Inferior parietal cortex (tissue), 1 donor: Measurements from ENCODE around the gene THAP11.
"Not testable (repeated sequence)": the region's sequence is repeated elsewhere in the genome, so short reads cannot be mapped to it uniquely, and the experiment has no call there.

Experiments used
- DNase-seq: peaks from one replicate; pipeline ENCODE4 v3.0.0-alpha.2; 2016; ENCODE audit errors: extremely low spot score

THAP11 gene

DNA sequence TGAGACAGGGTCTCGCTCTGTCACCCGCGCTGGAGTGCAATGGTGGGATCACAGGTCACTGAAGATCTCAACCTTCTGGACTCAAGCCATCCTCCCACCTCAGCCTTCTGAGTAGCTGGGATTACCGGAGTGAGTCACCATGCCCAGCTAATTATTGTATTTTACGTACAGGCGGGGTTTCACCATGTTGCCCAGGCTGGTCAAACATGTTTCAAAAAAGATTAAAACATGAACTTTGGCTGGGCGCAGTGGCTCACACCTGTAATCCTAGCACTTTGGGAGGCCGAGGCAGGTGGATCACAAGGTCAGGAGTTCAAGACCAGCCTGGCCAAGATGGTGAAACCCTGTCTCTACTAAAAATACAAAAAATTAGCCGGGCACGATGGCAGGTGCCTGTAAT lies 4.9 kb upstream of the THAP11 start:
- DNase-seq: not testable (repeated sequence)

DNA sequence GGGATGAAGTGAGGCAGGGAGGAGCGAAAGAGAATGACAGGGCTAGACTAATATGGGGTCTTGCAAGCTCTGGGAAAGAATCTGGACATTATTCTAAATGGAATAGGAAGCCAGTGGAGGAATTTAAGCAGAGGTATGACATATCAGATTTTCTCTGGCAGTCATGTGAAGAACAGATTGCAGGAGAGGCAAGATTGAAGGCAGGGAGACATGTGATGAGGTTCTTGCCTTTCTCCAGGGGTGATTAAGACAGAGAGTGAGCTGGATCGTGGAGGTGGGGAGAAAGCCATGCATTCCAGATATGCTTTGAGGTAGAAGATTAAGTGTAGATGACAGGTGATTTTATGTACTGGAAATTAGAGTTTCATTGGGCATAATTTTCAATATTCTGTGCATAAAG lies 4.3 kb upstream of the THAP11 start:
- DNase-seq: no peak

DNA sequence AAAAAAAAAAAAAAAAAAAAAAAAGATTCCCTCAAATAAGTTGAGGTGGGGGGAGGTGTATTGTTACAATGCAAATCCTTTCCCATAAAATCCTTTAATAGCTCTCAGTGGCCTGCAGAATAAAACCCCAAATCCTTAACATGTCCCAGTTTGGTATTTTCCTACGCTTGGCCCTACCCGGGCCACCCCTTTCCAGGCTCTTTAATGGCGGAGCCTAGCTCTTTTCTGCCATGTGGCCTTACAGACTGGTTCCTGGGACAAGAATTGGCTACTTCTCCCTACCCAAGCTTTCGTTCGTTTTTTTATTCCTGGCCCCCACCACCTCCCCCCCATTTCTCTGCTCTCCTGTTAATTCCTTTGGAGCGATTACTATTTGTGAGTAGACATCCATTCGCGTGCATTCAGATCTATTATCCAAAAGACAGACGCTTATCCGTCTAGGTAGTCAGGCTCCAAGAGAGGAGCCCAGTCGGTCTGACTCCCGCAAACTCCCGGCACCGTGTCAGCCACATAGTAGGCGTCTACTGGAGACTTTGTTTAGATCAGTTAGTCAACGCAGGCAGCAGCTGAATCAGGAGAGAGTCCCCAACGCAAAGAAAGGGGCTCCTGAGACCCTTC lies 813 bp upstream of the THAP11 start:
- DNase-seq: no peak

DNA sequence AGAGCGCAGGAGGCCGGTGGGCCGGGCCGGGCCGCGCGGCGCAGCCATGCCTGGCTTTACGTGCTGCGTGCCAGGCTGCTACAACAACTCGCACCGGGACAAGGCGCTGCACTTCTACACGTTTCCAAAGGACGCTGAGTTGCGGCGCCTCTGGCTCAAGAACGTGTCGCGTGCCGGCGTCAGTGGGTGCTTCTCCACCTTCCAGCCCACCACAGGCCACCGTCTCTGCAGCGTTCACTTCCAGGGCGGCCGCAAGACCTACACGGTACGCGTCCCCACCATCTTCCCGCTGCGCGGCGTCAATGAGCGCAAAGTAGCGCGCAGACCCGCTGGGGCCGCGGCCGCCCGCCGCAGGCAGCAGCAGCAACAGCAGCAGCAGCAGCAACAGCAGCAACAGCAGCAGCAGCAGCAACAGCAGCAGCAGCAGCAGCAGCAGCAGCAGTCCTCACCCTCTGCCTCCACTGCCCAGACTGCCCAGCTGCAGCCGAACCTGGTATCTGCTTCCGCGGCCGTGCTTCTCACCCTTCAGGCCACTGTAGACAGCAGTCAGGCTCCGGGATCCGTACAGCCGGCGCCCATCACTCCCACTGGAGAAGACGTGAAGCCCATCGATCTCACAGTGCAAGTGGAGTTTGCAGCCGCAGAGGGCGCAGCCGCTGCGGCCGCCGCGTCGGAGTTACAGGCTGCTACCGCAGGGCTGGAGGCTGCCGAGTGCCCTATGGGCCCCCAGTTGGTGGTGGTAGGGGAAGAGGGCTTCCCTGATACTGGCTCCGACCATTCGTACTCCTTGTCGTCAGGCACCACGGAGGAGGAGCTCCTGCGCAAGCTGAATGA lies 606 bp downstream of the THAP11 start:
- DNase-seq: peak; percentile 53

DNA sequence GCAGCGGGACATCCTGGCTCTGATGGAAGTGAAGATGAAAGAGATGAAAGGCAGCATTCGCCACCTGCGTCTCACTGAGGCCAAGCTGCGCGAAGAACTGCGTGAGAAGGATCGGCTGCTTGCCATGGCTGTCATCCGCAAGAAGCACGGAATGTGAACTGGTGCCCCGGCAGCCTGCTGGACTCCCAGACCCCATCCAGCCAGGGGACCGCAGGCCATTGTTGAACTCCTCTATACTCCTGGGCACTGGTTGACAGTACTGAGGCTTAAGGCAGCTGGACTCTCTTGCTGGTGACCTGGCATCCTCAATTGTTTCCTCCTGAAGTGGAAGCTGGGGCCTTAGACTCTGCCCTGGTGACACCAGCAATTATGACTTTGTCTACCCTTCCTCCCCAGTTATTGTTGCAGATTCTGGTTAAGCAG lies 1.2 kb downstream of the THAP11 start:
- no peak for DNase-seq

DNA sequence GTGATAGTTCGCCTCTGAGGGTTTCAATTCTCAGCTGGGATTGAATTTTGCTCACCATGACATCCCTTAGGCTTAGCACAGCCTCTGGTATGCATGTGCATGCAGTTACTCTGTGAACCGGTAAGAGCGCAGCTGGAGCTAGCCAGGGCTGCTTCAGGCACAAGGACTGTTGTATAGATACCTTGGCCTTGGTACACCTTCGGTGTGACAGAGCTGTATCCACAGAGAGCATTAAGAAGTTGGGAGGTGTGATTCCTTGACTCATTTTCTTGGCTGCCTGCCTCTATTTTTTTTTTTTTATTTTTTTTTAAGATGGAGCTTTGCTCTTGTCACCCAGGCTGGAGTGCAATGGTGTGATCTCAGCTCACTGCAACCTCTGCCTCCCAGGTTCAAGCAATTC lies 2.4 kb downstream of the THAP11 start:
- DNase-seq: no peak

DNA sequence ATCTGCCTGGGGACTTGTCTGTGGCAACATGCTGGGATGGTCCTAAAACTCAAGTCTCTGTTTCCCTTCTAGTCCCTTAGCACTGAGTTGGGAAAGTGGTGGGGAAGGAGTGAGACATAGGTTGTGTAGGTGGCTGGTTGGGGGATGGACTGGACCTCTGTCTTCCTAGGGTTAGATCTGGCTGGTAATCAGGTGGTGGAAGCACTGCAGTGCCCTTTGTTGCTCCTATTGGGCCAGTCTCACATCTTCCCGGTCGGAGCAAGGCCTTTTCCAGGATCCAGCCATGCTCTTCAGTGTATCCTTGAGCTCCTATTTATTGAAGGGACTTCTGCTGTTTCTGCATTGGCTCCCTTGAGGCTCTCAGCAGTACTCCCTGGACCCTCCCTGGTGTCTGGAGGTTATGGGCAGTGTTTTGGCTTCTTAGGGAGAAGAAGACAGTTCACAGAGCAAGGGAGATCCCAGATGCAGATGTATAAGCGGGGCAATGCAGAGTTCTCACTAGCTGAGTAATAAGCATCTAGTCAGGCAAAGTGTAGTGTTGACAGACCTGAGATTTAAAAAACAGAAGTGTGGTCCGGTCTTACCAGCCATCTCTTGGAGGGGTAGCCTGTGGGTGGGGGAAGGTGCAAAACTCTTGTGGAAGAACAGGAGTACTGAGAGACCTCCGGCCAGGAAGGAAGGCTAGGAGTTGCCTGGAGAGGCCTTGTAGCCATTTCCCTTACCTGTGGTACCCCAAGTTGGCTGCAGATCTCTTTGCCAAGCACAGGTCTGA lies 3.4 kb downstream of the THAP11 start:
- no peak for DNase-seq

DNA sequence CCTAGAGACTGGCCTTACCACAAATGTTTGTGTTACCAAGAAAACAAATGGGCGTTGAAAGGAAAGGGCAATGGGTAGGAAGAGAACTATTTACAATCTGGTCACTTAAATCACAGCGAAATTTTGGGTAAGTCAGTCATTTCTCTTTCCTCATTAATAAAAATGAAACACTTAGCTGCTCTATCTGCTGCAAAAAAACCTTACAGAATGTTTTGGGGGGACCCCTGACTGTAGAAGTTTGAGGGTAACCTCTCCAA lies 3.9 kb downstream of the THAP11 start:
- no peak for DNase-seq

DNA sequence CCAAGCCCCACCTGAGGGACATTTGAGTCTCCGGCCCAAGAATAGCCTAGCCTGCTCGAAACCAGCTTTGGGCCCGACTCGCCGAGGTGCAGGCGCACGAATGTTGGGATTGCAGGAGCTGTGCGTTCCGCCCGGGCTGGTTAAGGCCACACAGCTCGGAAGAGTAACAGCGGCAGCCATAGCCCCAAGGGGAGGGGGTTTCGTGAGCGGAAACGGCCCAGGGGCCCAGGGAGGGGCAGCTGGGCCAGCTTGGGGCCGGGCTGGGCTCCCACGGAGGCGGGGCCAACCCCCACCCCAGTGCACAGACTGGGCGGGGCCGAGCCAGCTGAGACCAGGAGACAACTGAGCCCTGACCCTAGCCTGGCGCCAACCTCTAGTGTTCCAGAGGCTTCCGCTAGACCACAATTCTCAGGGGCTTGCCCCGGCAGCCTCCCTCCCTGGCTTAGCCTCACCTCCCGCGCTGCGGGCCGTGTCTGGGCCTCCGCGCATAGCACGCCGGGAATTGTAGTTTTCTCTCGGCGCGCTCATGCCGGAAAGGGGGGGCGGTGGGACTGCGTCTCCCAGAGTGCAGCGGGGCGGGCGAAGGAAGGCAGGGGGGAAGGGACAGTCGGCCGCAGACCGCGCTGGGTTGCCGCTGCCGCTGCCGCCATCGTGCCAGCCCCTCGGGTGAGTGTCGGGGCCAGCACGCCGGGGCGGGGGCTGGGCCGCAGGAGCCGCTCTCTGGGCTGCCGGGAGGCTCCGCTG lies 4.4 kb downstream of the THAP11 start, which contains the start of gene NUTF2:
Gene NUTF2, plus strand, starts transcription at position 614 of the 744 bp plus-strand sequence. CDS start 18,198 bp downstream, outside the sequence.
- peak; percentile 93 for DNase-seq

DNA sequence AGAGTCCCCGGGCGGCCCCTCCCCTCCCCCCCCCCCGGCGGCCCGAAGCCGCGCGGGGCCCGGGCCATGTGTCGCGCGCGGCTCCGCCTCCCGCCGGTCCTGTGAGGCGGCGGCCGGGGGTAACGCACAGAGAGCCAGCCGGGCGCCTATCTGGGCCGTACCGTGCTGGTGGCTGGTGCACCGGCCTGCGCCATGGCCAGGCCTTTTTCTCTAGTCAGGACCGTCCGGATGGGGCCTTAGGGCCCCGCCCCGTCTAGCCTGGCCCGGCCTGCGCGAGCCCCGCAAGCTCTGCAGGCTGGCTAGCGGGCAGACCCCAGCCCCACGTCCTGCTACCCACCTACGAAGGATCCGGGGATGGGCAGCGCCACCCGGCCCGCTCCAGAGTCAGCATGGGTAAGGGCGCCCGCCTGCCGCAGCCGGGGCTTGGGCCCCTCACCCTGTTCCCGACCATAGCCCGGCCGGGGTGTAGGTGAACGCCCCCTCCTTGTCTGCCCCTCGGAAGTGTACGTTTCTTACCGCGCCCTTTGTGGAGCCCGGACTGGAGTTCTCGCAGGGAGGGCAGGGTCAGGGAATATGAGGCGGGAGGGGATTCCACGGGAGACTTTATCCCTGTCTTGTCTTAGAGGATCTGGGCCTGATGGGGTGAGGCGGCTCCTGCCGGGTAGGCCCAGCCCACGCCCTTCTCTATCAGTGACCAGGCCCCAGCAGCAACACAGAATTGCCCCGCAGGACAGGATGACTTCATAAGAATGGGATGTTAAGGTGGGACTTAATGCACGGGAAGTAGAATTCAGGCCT lies 5.1 kb downstream of the THAP11 start, which contains the start of gene CENPT:
Gene CENPT, minus strand, starts transcription at position 630 of the 798 bp plus-strand sequence. CDS start 13,834 bp downstream, outside the sequence.
- DNase-seq: no peak

DNA sequence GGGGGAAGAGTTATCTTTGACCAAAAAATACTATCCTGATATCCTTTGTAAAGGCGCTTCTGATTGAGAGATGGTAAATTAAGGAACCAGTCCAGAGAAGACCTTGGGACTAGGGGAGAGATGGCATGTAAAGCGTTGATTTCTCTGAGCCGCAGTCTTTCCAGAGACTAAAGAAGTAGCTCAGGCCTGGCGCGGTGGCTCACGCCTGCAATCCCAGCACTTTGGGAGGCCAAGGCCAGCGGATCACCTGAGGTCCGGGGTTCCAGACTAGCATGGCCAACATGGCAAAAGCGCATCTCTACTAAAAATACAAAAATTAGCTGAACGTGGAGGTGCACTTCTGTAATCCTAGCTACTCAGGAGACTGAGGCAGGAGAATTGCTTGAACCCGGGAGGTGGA lies 6.0 kb downstream of the THAP11 start:
- DNase-seq: no peak

DNA sequence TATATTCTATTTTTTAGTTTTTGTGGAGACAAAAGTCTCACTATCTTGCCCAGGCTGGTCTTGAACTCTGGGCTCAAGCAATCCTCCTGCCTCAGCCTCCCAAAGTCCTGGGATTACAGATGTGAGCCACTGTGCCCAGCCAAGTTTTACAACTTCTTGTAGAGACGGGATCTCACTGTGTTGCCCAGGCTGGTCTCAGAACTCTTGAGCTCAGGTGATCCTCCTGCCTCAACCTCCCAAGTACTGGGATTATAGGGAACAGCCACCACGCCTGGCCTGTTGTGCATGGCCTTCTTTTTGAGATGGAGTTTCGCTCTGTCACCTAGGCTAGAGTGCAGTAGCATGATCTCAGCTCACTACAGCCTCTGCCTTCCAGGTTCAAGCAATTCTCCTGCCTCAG lies 11.6 kb downstream of the THAP11 start:
- DNase-seq: no peak

DNA sequence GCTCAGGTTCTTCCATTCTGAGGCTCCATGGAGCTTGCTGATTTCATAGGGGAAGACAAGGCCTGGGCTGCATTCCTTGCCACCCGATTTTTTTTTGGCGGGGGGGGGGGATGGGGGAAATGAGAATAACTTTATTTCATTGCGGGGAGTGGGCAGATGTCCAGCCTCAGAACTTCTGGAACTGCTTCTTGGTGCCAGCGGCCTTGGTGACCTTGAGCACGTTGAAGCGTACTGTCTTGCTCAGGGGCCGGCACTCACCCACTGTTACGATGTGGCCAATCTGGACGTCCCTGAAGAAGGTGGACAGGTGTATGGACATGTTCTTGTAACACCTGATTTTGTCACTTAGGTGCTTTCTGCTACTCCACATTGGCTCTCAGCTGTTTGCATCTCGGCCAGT lies 13.7 kb downstream of the THAP11 start:
- no peak for DNase-seq

DNA sequence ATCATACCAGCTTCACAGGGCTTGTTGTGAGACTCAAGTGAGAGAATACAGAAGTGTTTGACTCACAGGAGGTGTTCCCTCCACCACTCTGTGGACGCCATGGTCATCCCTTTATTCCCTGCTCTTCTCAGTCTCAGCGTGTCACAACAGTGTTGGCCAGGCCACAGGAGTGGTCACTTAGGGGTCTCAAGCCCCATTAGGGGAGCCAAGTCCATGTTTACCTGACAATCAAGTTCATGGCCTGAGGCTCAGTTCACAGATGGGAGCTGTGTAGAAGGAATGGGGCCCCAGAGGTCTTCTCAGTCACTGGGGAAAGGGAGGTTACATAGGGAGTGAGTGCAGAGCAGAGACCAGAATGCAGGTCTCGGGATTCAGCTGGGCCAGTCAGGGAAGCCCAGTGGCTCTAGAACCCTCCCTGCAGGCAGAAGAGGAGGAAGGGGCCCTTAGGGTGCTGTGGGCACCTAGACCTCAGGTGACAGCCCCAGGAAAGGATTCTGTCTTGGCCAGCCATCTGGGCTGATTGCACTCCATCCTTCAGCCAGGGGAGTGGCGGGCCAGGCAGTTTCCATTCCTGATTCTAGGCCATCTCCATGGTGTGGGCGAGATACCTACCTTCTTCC lies 14.9 kb downstream of the THAP11 start:
- DNase-seq: no peak

DNA sequence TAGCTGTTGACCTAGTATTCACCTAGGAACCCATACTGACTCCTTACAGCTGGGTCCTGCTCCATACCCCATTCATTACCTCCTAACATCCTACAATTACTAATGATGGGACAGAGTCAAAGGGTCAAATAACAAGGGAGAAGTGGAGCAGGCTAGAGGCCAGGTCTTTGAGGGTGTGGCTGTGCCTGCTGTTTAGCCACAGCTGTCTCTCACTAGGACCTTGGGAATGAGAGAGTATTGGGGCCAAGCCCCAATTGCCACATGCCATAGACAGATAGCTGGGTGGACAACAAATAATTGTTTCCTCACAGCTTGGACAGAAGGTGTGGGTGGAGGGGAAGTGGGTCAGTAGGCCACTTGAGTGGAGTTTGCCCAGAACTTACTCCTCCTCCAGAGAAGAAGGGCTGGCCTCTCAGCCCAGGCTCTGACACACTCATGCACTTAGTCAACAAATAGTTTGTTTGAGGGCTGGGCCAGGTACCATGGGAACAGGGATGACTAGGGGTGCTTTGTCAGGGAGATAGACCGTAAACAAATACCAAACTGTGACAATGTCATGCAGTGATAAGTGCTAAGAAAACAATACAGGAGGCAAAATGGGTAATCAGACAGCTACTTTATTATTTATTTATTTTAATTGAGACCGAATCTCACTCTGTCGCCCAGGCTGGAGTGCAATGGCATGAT lies 15.6 kb downstream of the THAP11 start:
- no peak for DNase-seq

DNA sequence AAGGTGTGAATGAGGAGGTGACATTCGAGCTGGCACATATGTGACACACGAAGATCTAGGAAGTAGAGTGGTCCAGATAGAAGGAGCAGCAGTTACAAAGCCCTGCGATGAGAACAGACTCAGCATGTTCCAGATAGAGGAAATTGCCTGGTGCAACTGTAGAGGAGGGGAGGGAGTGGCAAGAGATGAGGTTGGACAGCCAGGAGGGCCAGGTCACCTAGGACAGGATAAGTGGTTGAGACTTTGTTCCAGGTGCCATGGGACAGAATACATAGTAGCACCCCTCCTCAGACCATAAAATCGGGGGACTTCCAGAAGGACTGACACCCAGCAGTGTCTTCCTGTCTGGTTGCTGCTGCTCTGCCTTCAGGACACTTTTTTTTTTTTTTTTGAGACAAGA lies 16.4 kb downstream of the THAP11 start:
- DNase-seq: no peak

DNA sequence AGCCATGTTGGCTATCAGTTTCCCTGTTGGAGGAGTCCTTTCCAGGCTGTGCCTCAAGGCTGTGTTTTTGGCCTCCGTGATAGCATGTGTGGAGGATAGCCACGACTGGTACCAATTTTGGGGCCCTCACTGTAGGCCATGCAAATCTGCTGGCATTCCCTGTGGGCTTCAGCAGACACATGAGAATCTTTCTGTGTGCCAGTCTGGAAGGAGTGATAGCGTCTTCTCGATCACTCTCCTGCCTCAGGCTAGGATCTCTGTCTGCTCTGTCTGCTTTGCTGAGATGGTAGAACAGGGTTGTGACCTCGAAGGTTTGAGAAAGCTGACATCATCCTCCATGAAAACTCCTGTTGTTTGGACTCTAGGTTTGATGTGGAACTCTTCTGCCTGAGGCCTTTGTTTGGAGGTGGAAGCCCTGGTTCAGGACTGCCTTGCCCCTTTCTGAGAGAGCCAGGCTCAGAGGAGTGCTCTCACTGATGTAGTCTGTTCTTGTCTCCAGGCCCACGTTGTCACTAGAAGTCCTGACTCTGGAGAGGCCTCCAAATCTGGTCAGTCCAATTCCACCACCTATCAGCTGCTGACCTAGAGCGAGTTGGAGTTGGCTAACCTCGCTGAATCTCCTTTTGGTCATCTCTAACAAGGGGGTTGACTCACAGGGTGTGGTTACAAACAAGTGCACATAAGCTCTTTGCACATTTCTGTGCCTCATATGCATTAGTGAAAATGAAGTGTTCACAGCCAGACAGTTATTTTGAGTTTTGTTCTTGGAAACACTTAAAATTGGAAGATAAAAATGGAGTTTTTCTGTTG lies 18.7 kb downstream of the THAP11 start:
- DNase-seq: no peak

DNA sequence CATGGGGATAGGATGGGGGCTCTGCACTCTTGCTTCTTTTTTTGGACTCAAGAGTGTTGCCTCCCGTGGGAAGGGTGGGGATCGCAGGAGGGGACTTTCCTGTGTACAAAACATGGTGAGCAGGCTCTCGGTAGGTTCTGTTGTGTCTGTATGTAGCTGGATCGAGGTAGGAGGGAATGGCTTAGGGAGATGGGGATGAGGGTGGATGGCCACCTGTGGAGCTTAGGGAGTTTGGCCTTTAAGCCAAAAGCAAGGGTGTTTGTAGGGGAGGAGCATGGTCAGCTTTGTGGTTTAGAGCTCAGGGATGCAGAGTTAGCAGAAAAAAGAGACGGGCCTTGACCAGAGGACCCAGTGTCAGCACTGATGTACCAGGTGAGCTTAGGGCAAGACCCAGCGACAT lies 19.8 kb downstream of the THAP11 start:
- no peak for DNase-seq
